K562 (cell line): Measurements from ENCODE around the gene EZH1. TPM values are rescaled to one million over a fixed set of nuclear protein-coding genes. Genes with fewer than 3 reads are reported as not detected.

Source experiments
- CBFA2T3 ChIP-seq: fragments of 450-650 bp; IDR thresholded peaks from 2 replicates; pipeline ENCODE4 v1.6.1; 2017
- KHSRP ChIP-seq: fragments of 450-650 bp; IDR thresholded peaks from 2 replicates; pipeline ENCODE4 v1.6.1; 2017
- NR1H2 ChIP-seq: sonication (generic); formaldehyde crosslinking; IDR thresholded peaks from 2 replicates; pipeline ENCODE4 v1.4.0; 2020; ENCODE audit warnings: mild to moderate bottlenecking, missing genetic modification reagents
- NR4A1 ChIP-seq, 2 experiments: fragments of 250-450 bp in 1 of 2; fragments of 450-650 bp in 1 of 2; sonication (Bioruptor Pico) in 1 of 2; IDR thresholded peaks; 2 replicates each; pipeline versions ENCODE4 v1.4.0 to v1.6.1; 2016 to 2020; ENCODE audit warnings: mild to moderate bottlenecking in 2 of 2, missing compliant biosample characterization in 1 of 2, missing genetic modification characterization in 1 of 2, moderate library complexity in 1 of 2
- NUFIP1 ChIP-seq: fragments of 450-650 bp; IDR thresholded peaks from 2 replicates; pipeline ENCODE4 v1.6.1; 2018; ENCODE audit not compliant: partially characterized antibody
- POLR2AphosphoS5 ChIP-seq: IDR thresholded peaks from 2 replicates; pipeline ENCODE4 v1.6.1; 2011; ENCODE audit warnings: mild to moderate bottlenecking, low read depth, low read length, moderate library complexity; ENCODE audit not compliant: control insufficient read depth, insufficient read depth
- RUNX1 ChIP-seq: sonication (generic); IDR thresholded peaks from 2 replicates; pipeline ENCODE4 v1.6.1; 2016; ENCODE audit warnings: antibody characterized with exemption, low read depth
- TGIF2 ChIP-seq: sonication (generic); formaldehyde crosslinking; IDR thresholded peaks from 2 replicates; pipeline ENCODE4 v1.8.1; 2022; ENCODE audit warnings: mild to moderate bottlenecking, missing genetic modification reagents, moderate library complexity
- TRIM28 ChIP-seq: fragments of 450-650 bp; IDR thresholded peaks from 2 replicates; pipeline ENCODE4 v1.6.1; 2017
- polyA plus RNA-seq, 8 experiments: library from polyadenylated mRNA; depleted of rRNA in 4 of 8; stranded (reverse) in 5 of 8; unstranded in 3 of 8; fragments of >200 nt; fragmentation: Nextera tagmentation in 2 of 8; fragmentation: Illumina TruSeq in 1 of 8; extraction: Ambion mirVana in 2 of 8; extraction: Trizol in 1 of 8; gene quantifications; 2 replicates each; pipeline versions ENCODE4 v1.2.1 to v1.2.3, GENCODE V29; 2011 to 2014; ENCODE audit warnings: inconsistent platforms in 1 of 8, missing spikeins in 1 of 8
- total RNA-seq, 7 experiments: library from RNA; depleted of rRNA in 6 of 7; stranded (reverse); fragments of >200 nt in 6 of 7; fragmentation: Illumina TruSeq in 2 of 7; extraction: Trizol in 2 of 7; gene quantifications; 2 replicates each; pipeline versions ENCODE4 v1.2.1 to v1.2.3, GENCODE V29; 2011 to 2021; ENCODE audit warnings: low replicate concordance in 1 of 7
- TF ChIP-seq, protein P1 (sequence below): fragments of 200-800 bp; sonication (Bioruptor generic); IDR thresholded peaks from 2 replicates; pipeline ENCODE4 v1.6.1; 2016; ENCODE audit warnings: missing genetic modification characterization, missing compliant biosample characterization
- TF ChIP-seq, protein P2 (sequence below): sonication (generic); formaldehyde crosslinking; IDR thresholded peaks from 2 replicates; pipeline ENCODE4 v1.8.0; 2023; ENCODE audit warnings: mild to moderate bottlenecking, missing genetic modification reagents
- TF ChIP-seq, protein P3 (sequence below): IDR thresholded peaks from 3 replicates; pipeline ENCODE4 v1.6.1; 2011; ENCODE audit warnings: borderline replicate concordance, mild to moderate bottlenecking, moderate library complexity; ENCODE audit not compliant: insufficient read length; ENCODE audit errors: extremely low read depth
- TF ChIP-seq, protein P4 (sequence below): fragments of 250-450 bp; sonication (Bioruptor Pico); IDR thresholded peaks from 2 replicates; pipeline ENCODE4 v1.5.0; 2020; ENCODE audit warnings: mild to moderate bottlenecking, borderline replicate concordance

Gene EZH1
- total and polyA plus RNA-seq, 9 of the 15 experiments (the other 6 are each of a cell fraction or from before 2014, with no cell fraction given): 8.6 to 40.8 (median 22.9) TPM

DNA sequence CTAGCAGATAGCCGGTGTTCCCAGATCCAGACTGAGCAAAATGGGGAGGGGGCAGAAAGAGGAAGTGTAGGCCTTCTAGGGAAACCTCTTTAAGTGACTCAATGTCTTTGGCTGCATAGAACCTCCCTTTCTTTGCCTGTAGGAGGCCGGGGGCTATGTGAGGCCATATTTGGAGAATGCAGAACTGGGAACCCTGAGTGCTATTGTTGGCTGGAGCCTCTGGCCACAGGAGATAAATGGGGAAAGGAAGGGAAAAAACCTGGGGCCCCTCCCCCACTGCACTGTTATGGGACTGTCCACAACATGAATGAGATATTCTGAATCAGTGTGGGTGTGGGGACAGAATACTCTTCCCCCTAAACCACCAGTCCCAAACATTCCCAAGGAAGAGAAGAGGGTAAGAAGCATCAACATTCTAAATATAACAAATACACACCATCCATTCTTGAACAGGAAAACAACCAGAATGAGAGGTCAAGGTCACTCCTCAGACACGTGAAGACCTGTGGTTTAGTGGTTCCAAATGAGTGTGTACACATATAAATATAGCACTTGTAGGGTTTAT, 30.8 kb upstream of the EZH1 start (continued):
- TF ChIP-seq, protein P1, sequence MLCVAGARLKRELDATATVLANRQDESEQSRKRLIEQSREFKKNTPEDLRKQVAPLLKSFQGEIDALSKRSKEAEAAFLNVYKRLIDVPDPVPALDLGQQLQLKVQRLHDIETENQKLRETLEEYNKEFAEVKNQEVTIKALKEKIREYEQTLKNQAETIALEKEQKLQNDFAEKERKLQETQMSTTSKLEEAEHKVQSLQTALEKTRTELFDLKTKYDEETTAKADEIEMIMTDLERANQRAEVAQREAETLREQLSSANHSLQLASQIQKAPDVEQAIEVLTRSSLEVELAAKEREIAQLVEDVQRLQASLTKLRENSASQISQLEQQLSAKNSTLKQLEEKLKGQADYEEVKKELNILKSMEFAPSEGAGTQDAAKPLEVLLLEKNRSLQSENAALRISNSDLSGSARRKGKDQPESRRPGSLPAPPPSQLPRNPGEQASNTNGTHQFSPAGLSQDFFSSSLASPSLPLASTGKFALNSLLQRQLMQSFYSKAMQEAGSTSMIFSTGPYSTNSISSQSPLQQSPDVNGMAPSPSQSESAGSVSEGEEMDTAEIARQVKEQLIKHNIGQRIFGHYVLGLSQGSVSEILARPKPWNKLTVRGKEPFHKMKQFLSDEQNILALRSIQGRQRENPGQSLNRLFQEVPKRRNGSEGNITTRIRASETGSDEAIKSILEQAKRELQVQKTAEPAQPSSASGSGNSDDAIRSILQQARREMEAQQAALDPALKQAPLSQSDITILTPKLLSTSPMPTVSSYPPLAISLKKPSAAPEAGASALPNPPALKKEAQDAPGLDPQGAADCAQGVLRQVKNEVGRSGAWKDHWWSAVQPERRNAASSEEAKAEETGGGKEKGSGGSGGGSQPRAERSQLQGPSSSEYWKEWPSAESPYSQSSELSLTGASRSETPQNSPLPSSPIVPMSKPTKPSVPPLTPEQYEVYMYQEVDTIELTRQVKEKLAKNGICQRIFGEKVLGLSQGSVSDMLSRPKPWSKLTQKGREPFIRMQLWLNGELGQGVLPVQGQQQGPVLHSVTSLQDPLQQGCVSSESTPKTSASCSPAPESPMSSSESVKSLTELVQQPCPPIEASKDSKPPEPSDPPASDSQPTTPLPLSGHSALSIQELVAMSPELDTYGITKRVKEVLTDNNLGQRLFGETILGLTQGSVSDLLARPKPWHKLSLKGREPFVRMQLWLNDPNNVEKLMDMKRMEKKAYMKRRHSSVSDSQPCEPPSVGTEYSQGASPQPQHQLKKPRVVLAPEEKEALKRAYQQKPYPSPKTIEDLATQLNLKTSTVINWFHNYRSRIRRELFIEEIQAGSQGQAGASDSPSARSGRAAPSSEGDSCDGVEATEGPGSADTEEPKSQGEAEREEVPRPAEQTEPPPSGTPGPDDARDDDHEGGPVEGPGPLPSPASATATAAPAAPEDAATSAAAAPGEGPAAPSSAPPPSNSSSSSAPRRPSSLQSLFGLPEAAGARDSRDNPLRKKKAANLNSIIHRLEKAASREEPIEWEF (CRISPR knock-in tag): no peak
- TF ChIP-seq, protein P2, sequence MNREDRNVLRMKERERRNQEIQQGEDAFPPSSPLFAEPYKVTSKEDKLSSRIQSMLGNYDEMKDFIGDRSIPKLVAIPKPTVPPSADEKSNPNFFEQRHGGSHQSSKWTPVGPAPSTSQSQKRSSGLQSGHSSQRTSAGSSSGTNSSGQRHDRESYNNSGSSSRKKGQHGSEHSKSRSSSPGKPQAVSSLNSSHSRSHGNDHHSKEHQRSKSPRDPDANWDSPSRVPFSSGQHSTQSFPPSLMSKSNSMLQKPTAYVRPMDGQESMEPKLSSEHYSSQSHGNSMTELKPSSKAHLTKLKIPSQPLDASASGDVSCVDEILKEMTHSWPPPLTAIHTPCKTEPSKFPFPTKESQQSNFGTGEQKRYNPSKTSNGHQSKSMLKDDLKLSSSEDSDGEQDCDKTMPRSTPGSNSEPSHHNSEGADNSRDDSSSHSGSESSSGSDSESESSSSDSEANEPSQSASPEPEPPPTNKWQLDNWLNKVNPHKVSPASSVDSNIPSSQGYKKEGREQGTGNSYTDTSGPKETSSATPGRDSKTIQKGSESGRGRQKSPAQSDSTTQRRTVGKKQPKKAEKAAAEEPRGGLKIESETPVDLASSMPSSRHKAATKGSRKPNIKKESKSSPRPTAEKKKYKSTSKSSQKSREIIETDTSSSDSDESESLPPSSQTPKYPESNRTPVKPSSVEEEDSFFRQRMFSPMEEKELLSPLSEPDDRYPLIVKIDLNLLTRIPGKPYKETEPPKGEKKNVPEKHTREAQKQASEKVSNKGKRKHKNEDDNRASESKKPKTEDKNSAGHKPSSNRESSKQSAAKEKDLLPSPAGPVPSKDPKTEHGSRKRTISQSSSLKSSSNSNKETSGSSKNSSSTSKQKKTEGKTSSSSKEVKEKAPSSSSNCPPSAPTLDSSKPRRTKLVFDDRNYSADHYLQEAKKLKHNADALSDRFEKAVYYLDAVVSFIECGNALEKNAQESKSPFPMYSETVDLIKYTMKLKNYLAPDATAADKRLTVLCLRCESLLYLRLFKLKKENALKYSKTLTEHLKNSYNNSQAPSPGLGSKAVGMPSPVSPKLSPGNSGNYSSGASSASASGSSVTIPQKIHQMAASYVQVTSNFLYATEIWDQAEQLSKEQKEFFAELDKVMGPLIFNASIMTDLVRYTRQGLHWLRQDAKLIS (CRISPR knock-in tag): no peak
- TF ChIP-seq, protein P3, sequence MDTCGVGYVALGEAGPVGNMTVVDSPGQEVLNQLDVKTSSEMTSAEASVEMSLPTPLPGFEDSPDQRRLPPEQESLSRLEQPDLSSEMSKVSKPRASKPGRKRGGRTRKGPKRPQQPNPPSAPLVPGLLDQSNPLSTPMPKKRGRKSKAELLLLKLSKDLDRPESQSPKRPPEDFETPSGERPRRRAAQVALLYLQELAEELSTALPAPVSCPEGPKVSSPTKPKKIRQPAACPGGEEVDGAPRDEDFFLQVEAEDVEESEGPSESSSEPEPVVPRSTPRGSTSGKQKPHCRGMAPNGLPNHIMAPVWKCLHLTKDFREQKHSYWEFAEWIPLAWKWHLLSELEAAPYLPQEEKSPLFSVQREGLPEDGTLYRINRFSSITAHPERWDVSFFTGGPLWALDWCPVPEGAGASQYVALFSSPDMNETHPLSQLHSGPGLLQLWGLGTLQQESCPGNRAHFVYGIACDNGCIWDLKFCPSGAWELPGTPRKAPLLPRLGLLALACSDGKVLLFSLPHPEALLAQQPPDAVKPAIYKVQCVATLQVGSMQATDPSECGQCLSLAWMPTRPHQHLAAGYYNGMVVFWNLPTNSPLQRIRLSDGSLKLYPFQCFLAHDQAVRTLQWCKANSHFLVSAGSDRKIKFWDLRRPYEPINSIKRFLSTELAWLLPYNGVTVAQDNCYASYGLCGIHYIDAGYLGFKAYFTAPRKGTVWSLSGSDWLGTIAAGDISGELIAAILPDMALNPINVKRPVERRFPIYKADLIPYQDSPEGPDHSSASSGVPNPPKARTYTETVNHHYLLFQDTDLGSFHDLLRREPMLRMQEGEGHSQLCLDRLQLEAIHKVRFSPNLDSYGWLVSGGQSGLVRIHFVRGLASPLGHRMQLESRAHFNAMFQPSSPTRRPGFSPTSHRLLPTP: no peak
- no peak for TF ChIP-seq NUFIP1
- TF ChIP-seq, protein P4, sequence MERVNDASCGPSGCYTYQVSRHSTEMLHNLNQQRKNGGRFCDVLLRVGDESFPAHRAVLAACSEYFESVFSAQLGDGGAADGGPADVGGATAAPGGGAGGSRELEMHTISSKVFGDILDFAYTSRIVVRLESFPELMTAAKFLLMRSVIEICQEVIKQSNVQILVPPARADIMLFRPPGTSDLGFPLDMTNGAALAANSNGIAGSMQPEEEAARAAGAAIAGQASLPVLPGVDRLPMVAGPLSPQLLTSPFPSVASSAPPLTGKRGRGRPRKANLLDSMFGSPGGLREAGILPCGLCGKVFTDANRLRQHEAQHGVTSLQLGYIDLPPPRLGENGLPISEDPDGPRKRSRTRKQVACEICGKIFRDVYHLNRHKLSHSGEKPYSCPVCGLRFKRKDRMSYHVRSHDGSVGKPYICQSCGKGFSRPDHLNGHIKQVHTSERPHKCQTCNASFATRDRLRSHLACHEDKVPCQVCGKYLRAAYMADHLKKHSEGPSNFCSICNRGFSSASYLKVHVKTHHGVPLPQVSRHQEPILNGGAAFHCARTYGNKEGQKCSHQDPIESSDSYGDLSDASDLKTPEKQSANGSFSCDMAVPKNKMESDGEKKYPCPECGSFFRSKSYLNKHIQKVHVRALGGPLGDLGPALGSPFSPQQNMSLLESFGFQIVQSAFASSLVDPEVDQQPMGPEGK: no peak
- TF ChIP-seq POLR2AphosphoS5: peak; percentile 72
- TF ChIP-seq NR1H2 (CRISPR knock-in tag): no peak
- no peak for TF ChIP-seq KHSRP
- no peak for TF ChIP-seq TRIM28
- TF ChIP-seq RUNX1: no peak
- TF ChIP-seq CBFA2T3: peak; percentile 85
- TF ChIP-seq TGIF2 (CRISPR knock-in tag): no peak
- no peak for TF ChIP-seq NR4A1 (CRISPR knock-in tag; IDR thresholded peaks at IDR 0.05)
- TF ChIP-seq NR4A1 (tag; IDR thresholded peaks at IDR 0.05): no peak
